ENCODE measurements around the gene TP53BP2. TPM values are rescaled to one million over a fixed set of nuclear protein-coding genes. Genes with fewer than 3 reads are reported as not detected.
"Not testable (repeated sequence)": the region's sequence is repeated elsewhere in the genome, so short reads cannot be mapped to it uniquely, and the experiment has no call there.

The TP53BP2 gene
- total and polyA plus RNA-seq, 5 donors from 2014 or later = 7.4 to 93.5 (median 8.2) TPM

DNA sequence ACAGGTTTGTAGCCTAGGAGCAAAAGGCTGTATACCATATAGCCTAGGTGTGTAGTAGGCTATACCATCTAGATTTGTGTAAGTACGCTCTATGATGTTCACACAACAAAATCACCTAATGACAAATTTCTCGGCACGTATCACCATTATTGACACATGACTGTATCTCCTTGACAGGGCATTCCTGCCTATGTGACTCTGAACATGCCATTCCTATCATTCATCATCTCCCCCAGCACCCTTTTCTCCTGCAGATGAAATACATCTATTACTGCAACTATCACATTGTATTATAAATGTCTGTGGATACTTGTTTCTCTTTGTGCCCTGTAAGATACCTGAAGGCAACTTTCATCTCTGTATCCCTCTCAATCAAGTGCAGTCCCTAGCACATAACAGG is 29.9 kb downstream of the TP53BP2 start:
- H3K36me3 Mint-ChIP-seq = peaks cover 44% of the 10 kb centered on the region

DNA sequence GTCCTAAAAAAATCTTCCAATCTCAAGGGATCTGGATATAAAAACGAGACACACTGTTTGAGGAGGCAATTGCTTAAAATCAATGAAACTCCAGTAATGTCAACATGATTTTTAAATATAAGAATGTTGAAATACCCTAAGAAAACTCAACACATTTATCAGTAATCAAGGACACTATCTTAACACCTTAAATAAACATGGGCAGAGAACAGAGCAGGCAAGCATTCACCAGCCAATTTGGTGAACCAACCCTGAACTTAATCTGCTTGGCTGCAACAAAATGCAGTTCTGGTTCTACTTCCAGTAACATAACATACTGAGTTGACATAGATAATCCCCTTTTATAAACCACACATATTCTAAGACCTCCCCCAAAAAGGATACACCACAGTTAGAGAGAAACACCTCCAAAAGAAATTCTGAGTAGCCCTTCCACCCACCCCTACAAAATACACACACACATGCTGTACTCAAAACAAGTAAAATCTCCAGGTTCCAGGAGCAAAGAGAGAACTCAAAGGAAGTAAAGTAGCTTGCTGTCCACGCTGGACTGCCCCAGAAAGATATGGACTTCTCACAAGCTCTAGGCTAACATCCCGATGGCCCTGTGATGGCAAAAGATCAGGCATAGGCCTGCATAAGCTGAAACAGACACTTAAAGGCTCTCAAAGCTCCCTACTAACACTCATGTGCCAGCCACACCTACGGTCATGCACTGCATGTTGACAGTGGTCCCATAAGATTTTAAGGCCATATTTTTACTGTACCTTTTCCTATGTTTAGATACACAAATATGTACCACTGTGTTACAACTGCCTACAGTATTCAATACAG is 30.5 kb downstream of the TP53BP2 start:
- no peaks in the 10 kb centered on the region for H3K27me3 Mint-ChIP-seq
- DNase-seq = no peak
- H3K36me3 ChIP-seq (ENCODE audit: control insufficient read depth, insufficient read depth, low read length) = peaks cover 20% of the 10 kb centered on the region

More for the DNA sequence above, 29.9 kb downstream of the TP53BP2 start:
- no peaks in the 10 kb centered on the region for H3K9me3 ChIP-seq (ENCODE audit: control insufficient read depth in 2 of 2, low read length in 2 of 2)
- ATAC-seq (ENCODE audit: low read depth in 2 of 2) = no peak
- peaks cover 13% of the 10 kb centered on the region for H3K4me1 ChIP-seq (ENCODE audit: control insufficient read depth, insufficient read depth, low read length, poor library complexity, severe bottlenecking)
- peak overlapping the region in 2 of 3 donors; percentile 13 to 21 for H3K27ac Mint-ChIP-seq
- H3K4me1 Mint-ChIP-seq = peaks cover 31 to 40% (median 34%) of the 10 kb centered on the region in 4 donors
- no peaks in the 10 kb centered on the region for H3K27me3 ChIP-seq (ENCODE audit: control insufficient read depth, insufficient read depth, low read length)
- H3K4me3 ChIP-seq (ENCODE audit: low read depth, low read length) = no peak overlapping the region
- H3K4me3 Mint-ChIP-seq = no peak overlapping the region
- no peak overlapping the region for H3K27ac ChIP-seq (ENCODE audit: insufficient read depth, low read length, poor library complexity, severe bottlenecking)
- no peaks in the 10 kb centered on the region for H3K9me3 Mint-ChIP-seq
- DNase-seq = no peak
- peaks cover 27% of the 10 kb centered on the region for H3K36me3 ChIP-seq (ENCODE audit: control insufficient read depth, insufficient read depth, low read length)
- H3K27me3 Mint-ChIP-seq = no peaks in the 10 kb centered on the region

GRCh38 chr1:223813645-223814044 is 32.1 kb downstream of the TP53BP2 start:
- Histone ChIP-seq H3K27ac (ENCODE audit: insufficient read depth, low read length, poor library complexity, severe bottlenecking) (no peak overlapping the region), H3K27me3 (ENCODE audit: control insufficient read depth, insufficient read depth, low read length) (no peaks in the 10 kb centered on the region), H3K4me1 (ENCODE audit: control insufficient read depth, insufficient read depth, low read length, poor library complexity, severe bottlenecking) (peaks cover 13% of the 10 kb centered on the region), H3K4me3 (ENCODE audit: low read depth, low read length) (no peak overlapping the region), H3K36me3 (ENCODE audit: control insufficient read depth, insufficient read depth, low read length) (peaks cover 24% of the 10 kb centered on the region), H3K9me3 (ENCODE audit: control insufficient read depth in 2 of 2, low read length in 2 of 2) (no peaks in the 10 kb centered on the region)
- peak overlapping the region; percentile 45 to 82 (median 63) for H3K27ac Mint-ChIP-seq
- no peak for ATAC-seq (ENCODE audit: low read depth in 2 of 2)
- H3K4me3 Mint-ChIP-seq = peak overlapping the region in 1 of 4 donors; percentile 29
- peaks cover 30 to 35% (median 31%) of the 10 kb centered on the region in 4 donors for H3K4me1 Mint-ChIP-seq
- H3K9me3 Mint-ChIP-seq = no peaks in the 10 kb centered on the region
- no peak for DNase-seq
- no peaks in the 10 kb centered on the region for H3K27me3 Mint-ChIP-seq
- peaks cover 38% of the 10 kb centered on the region for H3K36me3 Mint-ChIP-seq

More for the DNA sequence above, 30.5 kb downstream of the TP53BP2 start:
- Mint-ChIP-seq H3K36me3 (peaks cover 41% of the 10 kb centered on the region), H3K9me3 (no peaks in the 10 kb centered on the region), H3K4me3 (no peak overlapping the region), H3K27ac (peak overlapping the region; percentile 21 to 53 (median 28)), H3K4me1 (peaks cover 30 to 40% (median 33%) of the 10 kb centered on the region in 4 donors)
- Histone ChIP-seq H3K4me3 (ENCODE audit: low read depth, low read length) (no peak overlapping the region), H3K9me3 (ENCODE audit: control insufficient read depth in 2 of 2, low read length in 2 of 2) (no peaks in the 10 kb centered on the region), H3K27ac (ENCODE audit: insufficient read depth, low read length, poor library complexity, severe bottlenecking) (no peak overlapping the region), H3K4me1 (ENCODE audit: control insufficient read depth, insufficient read depth, low read length, poor library complexity, severe bottlenecking) (peaks cover 13% of the 10 kb centered on the region), H3K27me3 (ENCODE audit: control insufficient read depth, insufficient read depth, low read length) (no peaks in the 10 kb centered on the region)
- no peak for ATAC-seq (ENCODE audit: low read depth in 2 of 2)

- peaks cover 36% of the 10 kb centered on the region for H3K36me3 ChIP-seq (ENCODE audit: control insufficient read depth, insufficient read depth, low read length)
Observed at GRCh38 chr1:223811634-223812101, 34.1 kb downstream of the TP53BP2 start.

DNA sequence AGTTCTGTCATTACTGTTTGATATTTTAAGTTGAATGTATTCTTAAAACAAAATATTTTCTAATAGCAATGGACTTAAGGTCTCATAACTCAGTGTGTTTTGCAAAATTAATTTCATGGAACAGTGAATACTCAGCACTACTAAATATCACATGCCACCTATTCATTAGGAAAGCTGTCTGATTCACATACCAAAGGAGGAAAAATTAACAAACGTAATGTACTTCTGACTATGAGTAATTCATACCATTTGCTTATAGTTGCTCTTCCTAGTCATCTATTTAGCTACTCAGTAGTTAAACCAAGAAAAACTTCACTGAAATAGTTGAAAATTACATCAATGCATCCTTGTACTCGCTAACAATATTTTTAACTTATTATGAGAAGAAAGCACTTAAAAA is 35.2 kb downstream of the TP53BP2 start:
- Mint-ChIP-seq H3K9me3 (no peaks in the 10 kb centered on the region), H3K27ac (no peak overlapping the region), H3K4me3 (no peak overlapping the region), H3K27me3 (no peaks in the 10 kb centered on the region), H3K4me1 (peaks cover 25 to 32% (median 28%) of the 10 kb centered on the region in 4 donors), H3K36me3 (peaks cover 37% of the 10 kb centered on the region)
- H3K27ac ChIP-seq (ENCODE audit: insufficient read depth, low read length, poor library complexity, severe bottlenecking) = no peak overlapping the region
- no peak for ATAC-seq (ENCODE audit: low read depth in 2 of 2)
- H3K4me1 ChIP-seq (ENCODE audit: control insufficient read depth, insufficient read depth, low read length, poor library complexity, severe bottlenecking) = peaks cover 13% of the 10 kb centered on the region
- no peaks in the 10 kb centered on the region for H3K9me3 ChIP-seq (ENCODE audit: control insufficient read depth in 2 of 2, low read length in 2 of 2)
- no peak for DNase-seq
- H3K4me3 ChIP-seq (ENCODE audit: low read depth, low read length) = no peak overlapping the region
- H3K36me3 ChIP-seq (ENCODE audit: control insufficient read depth, insufficient read depth, low read length) = peaks cover 40% of the 10 kb centered on the region
- H3K27me3 ChIP-seq (ENCODE audit: control insufficient read depth, insufficient read depth, low read length) = no peaks in the 10 kb centered on the region

More at GRCh38 chr1:223811634-223812101, 34.1 kb downstream of the TP53BP2 start:
- ATAC-seq (ENCODE audit: low read depth in 2 of 2) (peak in 1 of 2 donors; percentile 67), DNase-seq (peak in 2 of 3 donors; percentile 53 to 55)
- Mint-ChIP-seq H3K27me3 (no peaks in the 10 kb centered on the region), H3K36me3 (peaks cover 37% of the 10 kb centered on the region), H3K9me3 (no peaks in the 10 kb centered on the region), H3K4me3 (no peak overlapping the region), H3K4me1 (peaks cover 28 to 38% (median 32%) of the 10 kb centered on the region in 4 donors), H3K27ac (peak overlapping the region in 1 of 3 donors; percentile 53)
- no peaks in the 10 kb centered on the region for H3K27me3 ChIP-seq (ENCODE audit: control insufficient read depth, insufficient read depth, low read length)
- no peak overlapping the region for H3K4me3 ChIP-seq (ENCODE audit: low read depth, low read length)
- peaks cover 13% of the 10 kb centered on the region for H3K4me1 ChIP-seq (ENCODE audit: control insufficient read depth, insufficient read depth, low read length, poor library complexity, severe bottlenecking)
- H3K9me3 ChIP-seq (ENCODE audit: control insufficient read depth in 2 of 2, low read length in 2 of 2) = no peaks in the 10 kb centered on the region
- no peak overlapping the region for H3K27ac ChIP-seq (ENCODE audit: insufficient read depth, low read length, poor library complexity, severe bottlenecking)

DNA sequence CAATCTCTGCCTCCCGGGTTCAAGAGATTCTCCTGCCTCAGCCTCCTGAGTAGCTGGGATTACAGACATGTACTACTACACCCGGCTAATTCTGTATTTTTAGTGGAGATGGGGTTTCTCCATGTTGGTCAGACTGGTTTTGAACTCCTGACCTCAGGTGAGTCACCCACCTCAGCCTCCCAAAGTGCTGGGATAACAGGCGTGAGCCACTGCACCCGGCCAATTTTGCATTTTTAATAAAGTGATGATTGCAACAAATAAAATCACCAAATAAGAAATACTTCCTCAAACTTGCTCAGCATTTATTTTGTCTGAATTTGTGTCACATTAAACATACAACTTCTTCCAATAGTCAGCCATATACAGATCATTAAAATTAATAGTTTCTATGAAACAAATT is 35.8 kb downstream of the TP53BP2 start:
- peaks cover 32% of the 10 kb centered on the region for H3K36me3 Mint-ChIP-seq
- H3K4me3 ChIP-seq (ENCODE audit: low read depth, low read length); H3K9me3 Mint-ChIP-seq; H3K27me3 ChIP-seq (ENCODE audit: control insufficient read depth, insufficient read depth, low read length); H3K27ac Mint-ChIP-seq; H3K4me3 Mint-ChIP-seq; DNase-seq; H3K27ac ChIP-seq (ENCODE audit: insufficient read depth, low read length, poor library complexity, severe bottlenecking); H3K9me3 ChIP-seq (ENCODE audit: control insufficient read depth in 2 of 2, low read length in 2 of 2); ATAC-seq (ENCODE audit: low read depth in 2 of 2); H3K27me3 Mint-ChIP-seq: not testable (repeated sequence)
- H3K4me1 Mint-ChIP-seq = peaks cover 21 to 32% (median 22%) of the 10 kb centered on the region in 4 donors
- peaks cover 46% of the 10 kb centered on the region for H3K36me3 ChIP-seq (ENCODE audit: control insufficient read depth, insufficient read depth, low read length)
- peaks cover 13% of the 10 kb centered on the region for H3K4me1 ChIP-seq (ENCODE audit: control insufficient read depth, insufficient read depth, low read length, poor library complexity, severe bottlenecking)

GRCh38 chr1:223803211-223803610 is 42.5 kb downstream of the TP53BP2 start:
- Mint-ChIP-seq H3K36me3 (peaks cover 46% of the 10 kb centered on the region), H3K4me1 (peaks cover 0 to 6% (median 3%) of the 10 kb centered on the region in 4 donors), H3K9me3 (no peaks in the 10 kb centered on the region), H3K27me3 (no peaks in the 10 kb centered on the region), H3K4me3 (no peak overlapping the region), H3K27ac (no peak overlapping the region)
- ATAC-seq (ENCODE audit: low read depth in 2 of 2) (no peak), DNase-seq (no peak)
- Histone ChIP-seq H3K4me3 (ENCODE audit: low read depth, low read length) (no peak overlapping the region), H3K27ac (ENCODE audit: insufficient read depth, low read length, poor library complexity, severe bottlenecking) (no peak overlapping the region), H3K36me3 (ENCODE audit: control insufficient read depth, insufficient read depth, low read length) (peaks cover 84% of the 10 kb centered on the region), H3K9me3 (ENCODE audit: control insufficient read depth in 2 of 2, low read length in 2 of 2) (no peaks in the 10 kb centered on the region), H3K27me3 (ENCODE audit: control insufficient read depth, insufficient read depth, low read length) (no peaks in the 10 kb centered on the region), H3K4me1 (ENCODE audit: control insufficient read depth, insufficient read depth, low read length, poor library complexity, severe bottlenecking) (no peaks in the 10 kb centered on the region)
